Fibroblast of lung (primary cell): ENCODE measurements around the gene ATRNL1. TPM values are rescaled to one million over a fixed set of nuclear protein-coding genes. Genes with fewer than 3 reads are reported as not detected.

Experiments used
- DNase-seq, 2 donors: peaks; one replicate each; pipeline versions ENCODE4 v3.0.0 to v3.0.0-alpha.2; 2010; ENCODE audit warnings: low read depth in 2 of 2
- H2AFZ ChIP-seq: 2 replicates; pipeline ENCODE4 v1.5.1; 2012; ENCODE audit warnings: low read length, control low read depth, inconsistent platforms
- H3K27ac ChIP-seq: 2 replicates; pipeline ENCODE4 v1.5.1; 2011; ENCODE audit warnings: low read length, control low read depth; ENCODE audit not compliant: insufficient read depth
- H3K27me3 ChIP-seq: 2 replicates; pipeline ENCODE4 v1.5.1; 2011; ENCODE audit warnings: mild to moderate bottlenecking, low read length; ENCODE audit not compliant: control insufficient read depth, insufficient read depth
- H3K36me3 ChIP-seq: 2 replicates; pipeline ENCODE4 v1.5.1; 2011; ENCODE audit warnings: low read length; ENCODE audit not compliant: control insufficient read depth, insufficient read depth
- H3K4me1 ChIP-seq: 2 replicates; pipeline ENCODE4 v1.5.1; 2011; ENCODE audit warnings: low read length; ENCODE audit not compliant: control insufficient read depth, insufficient read depth; ENCODE audit errors: extremely low read depth
- H3K4me2 ChIP-seq: 2 replicates; pipeline ENCODE4 v1.5.1; 2011; ENCODE audit warnings: low read length, control low read depth; ENCODE audit not compliant: insufficient read depth; ENCODE audit errors: extremely low read depth
- H3K4me3 ChIP-seq, 4 experiments: fragments of 200-600 bp in 1 of 4; sonication (generic) in 1 of 4; replicated peaks in 1 of 4; 2 replicates each; pipeline ENCODE4 v1.5.1; 2011 to 2016; ENCODE audit warnings: low read length in 4 of 4, low read depth in 3 of 4, mild to moderate bottlenecking in 3 of 4, control low read depth in 2 of 4, inconsistent platforms in 1 of 4, mixed read lengths in 1 of 4; ENCODE audit not compliant: insufficient read depth in 1 of 4; ENCODE audit errors: control extremely low read depth in 1 of 4
- H3K79me2 ChIP-seq: 2 replicates; pipeline ENCODE4 v1.5.1; 2012; ENCODE audit warnings: mild to moderate bottlenecking, low read length, inconsistent platforms; ENCODE audit not compliant: control insufficient read depth, insufficient read depth
- H3K9ac ChIP-seq: 2 replicates; pipeline ENCODE4 v1.5.1; 2011; ENCODE audit warnings: mild to moderate bottlenecking, low read length, control low read depth; ENCODE audit not compliant: insufficient read depth
- H3K9me3 ChIP-seq: 2 replicates; pipeline ENCODE4 v1.5.1; 2012; ENCODE audit warnings: low read depth, low read length; ENCODE audit not compliant: control insufficient read depth, insufficient read depth
- H4K20me1 ChIP-seq: 2 replicates; pipeline ENCODE4 v1.5.1; 2011; ENCODE audit warnings: low read length; ENCODE audit not compliant: control insufficient read depth, insufficient read depth; ENCODE audit errors: extremely low read depth
- CTCF ChIP-seq, 2 donors: IDR thresholded peaks in 1 of 2; conservative IDR thresholded peaks in 1 of 2; 1 replicate in 1 of 2; 2 replicates in 1 of 2; pipeline ENCODE4 v1.5.1; 2011 to 2012; ENCODE audit warnings: low read length in 2 of 2, control low read depth in 1 of 2, inconsistent platforms in 1 of 2, low read depth in 1 of 2, mild to moderate bottlenecking in 1 of 2
- EZH2 ChIP-seq: IDR thresholded peaks from 2 replicates; pipeline ENCODE4 v1.5.1; 2012; ENCODE audit warnings: low read length, control low read depth, mild to moderate bottlenecking; ENCODE audit errors: missing control alignments
- polyA plus RNA-seq, 2 donors: library from polyadenylated mRNA; depleted of rRNA in 1 of 2; stranded (reverse) in 1 of 2; unstranded in 1 of 2; fragments of >200 nt; gene quantifications; 2 replicates each; pipeline ENCODE4 v1.2.1, GENCODE V29; 2011 to 2012; ENCODE audit warnings: missing spikeins in 1 of 2
- total RNA-seq: library from RNA; depleted of rRNA; stranded (reverse); fragments of >200 nt; gene quantifications from 2 replicates; pipeline ENCODE4 v1.2.1, GENCODE V29; 2014

The ATRNL1 gene
- total and polyA plus RNA-seq, 2 donors (not counting 1 experiment from before 2014, with no cell fraction given): 0.33 TPM

- Histone ChIP-seq H3K4me2 (no peak overlapping the region), H2AFZ (no peak overlapping the region), H3K4me3 (no peak overlapping the region), H3K4me1 (no peaks in the 10 kb centered on the region), H3K36me3 (no peaks in the 10 kb centered on the region), H4K20me1 (no peaks in the 10 kb centered on the region), H3K9me3 (no peaks in the 10 kb centered on the region), H3K27ac (no peak overlapping the region), H3K27me3 (no peaks in the 10 kb centered on the region), H3K79me2 (no peaks in the 10 kb centered on the region), H3K9ac (no peak overlapping the region)
- TF ChIP-seq CTCF (conservative IDR thresholded peaks at IDR 0.05 in 1 of 2, IDR thresholded peaks at IDR 0.05 in 1 of 2; ENCODE audit: low read depth in 1 of 2, low read length in 2 of 2): no peak
- DNase-seq: no peak
These were observed 603.6 kb downstream of the ATRNL1 start for GRCh38 chr10:115696747-115697146.

- H3K4me1 ChIP-seq: no peaks in the 10 kb centered on the region
- no peak for TF ChIP-seq EZH2
- TF ChIP-seq CTCF (conservative IDR thresholded peaks at IDR 0.05 in 1 of 2, IDR thresholded peaks at IDR 0.05 in 1 of 2; ENCODE audit: low read depth in 1 of 2, low read length in 2 of 2): no peak
- no peak overlapping the region for H3K9ac ChIP-seq
- no peak overlapping the region for H3K4me3 ChIP-seq
- no peaks in the 10 kb centered on the region for H3K79me2 ChIP-seq
- peak overlapping the region; percentile 35 for H2AFZ ChIP-seq
- no peaks in the 10 kb centered on the region for H3K9me3 ChIP-seq
- no peaks in the 10 kb centered on the region for H4K20me1 ChIP-seq
- H3K27ac ChIP-seq: no peak overlapping the region
- H3K4me2 ChIP-seq: no peak overlapping the region
- no peaks in the 10 kb centered on the region for H3K27me3 ChIP-seq
- peak; percentile 1 to 18 for DNase-seq
- H3K36me3 ChIP-seq: no peaks in the 10 kb centered on the region
These were observed 612.9 kb downstream of the ATRNL1 start for GRCh38 chr10:115706026-115706425.

GRCh38 chr10:115706488-115707076, 613.4 kb downstream of the ATRNL1 start:
- TF ChIP-seq EZH2 (no peak), CTCF (conservative IDR thresholded peaks at IDR 0.05 in 1 of 2, IDR thresholded peaks at IDR 0.05 in 1 of 2; ENCODE audit: low read depth in 1 of 2, low read length in 2 of 2) (peak; percentile 37 to 65)
- Histone ChIP-seq H2AFZ (no peak overlapping the region), H3K9me3 (no peaks in the 10 kb centered on the region), H3K4me3 (no peak overlapping the region), H4K20me1 (no peaks in the 10 kb centered on the region), H3K36me3 (no peaks in the 10 kb centered on the region), H3K27ac (no peak overlapping the region), H3K79me2 (no peaks in the 10 kb centered on the region), H3K9ac (no peak overlapping the region), H3K27me3 (no peaks in the 10 kb centered on the region), H3K4me1 (no peaks in the 10 kb centered on the region), H3K4me2 (no peak overlapping the region)
- DNase-seq: peak; percentile 20 to 64
